HG03442 (cell line): ENCODE measurements around the gene SYT14.
"Not testable (repeated sequence)": the region's sequence is repeated elsewhere in the genome, so short reads cannot be mapped to it uniquely, and the experiment has no call there.

ENCODE experiments used
- ATAC-seq: cut with Tn5 transposase; IDR thresholded peaks from one replicate; pipeline ENCODE4 v1.9.1; 2021; ENCODE audit warnings: mild to moderate bottlenecking, moderate library complexity; ENCODE audit not compliant: unreplicated experiment

SYT14 gene

DNA sequence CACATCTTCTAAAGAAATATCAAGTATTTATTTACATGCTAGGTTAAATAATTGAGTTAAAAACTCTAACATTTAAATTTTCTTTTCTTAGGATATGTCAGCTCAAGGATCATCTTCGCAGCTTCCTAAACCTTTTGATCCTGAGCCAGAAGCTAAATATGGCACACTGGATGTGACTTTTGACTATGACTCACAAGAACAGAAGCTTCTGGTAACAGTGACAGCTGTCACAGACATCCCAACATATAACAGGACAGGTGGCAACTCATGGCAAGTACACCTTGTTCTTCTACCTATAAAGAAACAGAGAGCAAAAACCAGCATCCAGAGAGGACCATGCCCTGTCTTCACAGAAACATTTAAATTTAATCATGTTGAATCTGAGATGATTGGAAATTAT is 161.9 kb downstream of the SYT14 start:
- no peak for ATAC-seq

DNA sequence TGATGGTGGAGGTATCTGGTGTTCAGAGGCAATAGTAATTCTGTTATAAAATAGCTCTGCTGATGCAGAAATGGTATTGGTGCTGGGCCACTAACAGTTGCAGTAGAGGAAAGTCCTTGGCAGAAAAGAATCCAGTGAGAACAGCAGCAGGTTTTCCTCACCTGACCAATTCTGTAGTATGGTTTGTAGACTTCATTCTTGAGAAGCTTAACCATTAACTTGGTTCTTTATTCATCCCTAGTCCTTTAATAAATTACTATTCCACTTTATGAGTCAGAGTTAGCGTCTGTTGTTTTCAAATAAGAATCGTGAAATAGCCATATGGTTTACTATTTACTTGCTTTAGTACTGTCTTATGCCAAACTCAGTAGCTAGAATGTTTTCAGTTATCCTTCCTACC is 166.1 kb downstream of the SYT14 start:
- ATAC-seq: no peak

DNA sequence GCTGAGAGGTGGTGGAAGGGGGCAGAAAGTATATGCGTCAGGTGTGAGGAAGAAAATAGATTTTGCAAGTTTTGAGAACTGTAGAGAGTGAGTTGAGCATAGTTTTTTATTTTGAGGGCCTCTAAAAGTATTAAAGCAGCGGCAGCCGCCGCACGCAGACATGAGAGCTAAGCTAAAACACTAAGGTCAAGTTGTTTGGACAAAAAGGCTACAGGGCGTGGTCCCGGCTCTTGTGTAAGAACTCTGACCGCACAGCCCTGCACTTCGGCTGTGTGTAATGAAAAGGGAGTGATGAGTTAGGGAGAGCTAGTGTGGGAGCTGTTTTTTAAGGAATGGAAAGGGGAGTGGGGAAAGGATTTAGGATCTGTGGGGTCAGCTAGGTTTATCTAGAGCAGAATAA is 174.9 kb downstream of the SYT14 start:
- not testable (repeated sequence) for ATAC-seq

DNA sequence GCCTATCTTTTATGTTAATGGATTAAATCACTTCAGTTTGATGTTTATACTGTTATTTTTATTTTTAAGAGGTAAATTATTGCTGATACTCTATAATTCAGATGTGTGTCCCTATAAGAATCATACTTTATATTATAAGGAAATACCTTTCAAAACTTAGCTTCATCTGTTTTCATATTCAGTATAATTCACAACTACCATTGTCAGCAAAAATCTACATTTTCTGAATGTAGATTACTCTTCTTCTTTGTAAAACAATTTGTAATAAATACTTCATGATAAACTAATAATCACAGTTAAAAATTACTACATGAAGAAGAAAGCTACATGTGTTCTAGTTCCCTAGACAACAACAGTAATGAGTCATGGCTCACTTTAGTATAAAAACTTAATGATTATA is 179.2 kb downstream of the SYT14 start:
- ATAC-seq: no peak

DNA sequence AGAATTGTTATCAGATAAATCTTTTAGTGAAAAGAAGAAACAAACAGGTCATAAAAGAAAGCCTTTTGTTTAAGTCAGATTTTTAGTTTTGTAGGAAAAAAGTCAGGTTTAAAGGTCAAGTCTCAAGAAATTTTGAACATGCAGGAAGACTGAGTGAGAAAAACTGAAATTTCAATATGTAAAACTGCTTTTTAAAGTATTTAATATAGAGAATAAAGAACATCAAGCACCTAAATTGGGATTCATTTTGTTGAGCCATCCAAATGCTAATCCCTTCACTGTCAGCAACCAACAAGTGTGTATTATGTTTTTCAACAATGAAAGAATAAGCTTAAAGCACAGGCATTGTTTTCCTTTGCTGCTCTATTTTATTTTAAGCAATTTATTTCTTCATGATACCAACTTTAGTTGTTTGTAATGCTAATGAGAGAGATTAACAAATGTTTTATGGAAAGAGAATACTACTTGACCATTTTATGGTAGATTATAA is 179.7 kb downstream of the SYT14 start:
- ATAC-seq: no peak

DNA sequence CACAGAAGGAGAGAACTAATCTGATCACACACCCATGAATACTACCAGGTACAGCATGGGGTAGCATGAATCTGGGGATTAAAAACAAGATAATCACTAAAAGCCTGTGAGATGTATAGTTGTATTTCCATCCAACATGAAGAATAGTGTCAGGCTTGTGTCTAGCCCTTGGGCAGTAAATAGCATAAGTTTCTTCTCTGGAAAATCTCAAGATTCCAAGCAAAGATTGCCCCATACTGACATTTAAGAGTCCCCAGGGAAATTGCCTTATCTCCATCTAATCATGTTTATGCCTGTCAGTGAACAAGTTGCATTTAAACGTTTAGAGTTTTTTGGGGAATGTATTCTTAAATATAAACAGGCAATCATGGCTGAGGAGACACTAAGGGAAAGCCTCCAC is 185.4 kb downstream of the SYT14 start:
- no peak for ATAC-seq

DNA sequence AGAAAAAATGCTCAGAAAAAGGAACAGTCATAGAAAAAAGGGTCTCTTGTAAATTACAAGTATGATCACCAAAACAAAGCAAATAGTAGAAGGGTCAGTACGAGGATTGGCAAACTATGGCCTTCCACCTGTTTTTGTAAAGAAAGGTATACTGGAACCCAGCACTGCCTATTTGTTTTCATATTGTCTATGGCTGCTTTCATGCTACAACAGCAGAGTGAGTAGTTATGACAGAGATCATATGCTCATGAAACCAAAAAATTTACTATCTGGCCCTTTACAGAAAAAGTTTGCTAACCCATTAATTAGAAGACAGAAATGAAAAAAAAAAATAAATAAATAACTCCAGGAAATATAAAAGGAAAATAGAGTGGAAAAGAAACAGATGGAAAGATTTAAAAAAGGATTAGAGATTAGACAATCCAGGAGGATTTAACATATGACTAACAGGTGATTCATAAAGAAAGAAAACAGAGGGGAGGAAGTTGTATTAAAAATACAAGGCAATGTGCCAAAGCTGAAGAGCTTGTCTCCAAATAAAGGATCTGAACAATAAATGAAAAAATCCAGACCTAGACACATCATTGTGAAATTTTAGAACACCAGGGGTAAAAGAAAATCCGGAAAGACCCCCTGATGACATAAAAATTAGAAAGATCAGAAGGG is 186.0 kb downstream of the SYT14 start:
- ATAC-seq: no peak

DNA sequence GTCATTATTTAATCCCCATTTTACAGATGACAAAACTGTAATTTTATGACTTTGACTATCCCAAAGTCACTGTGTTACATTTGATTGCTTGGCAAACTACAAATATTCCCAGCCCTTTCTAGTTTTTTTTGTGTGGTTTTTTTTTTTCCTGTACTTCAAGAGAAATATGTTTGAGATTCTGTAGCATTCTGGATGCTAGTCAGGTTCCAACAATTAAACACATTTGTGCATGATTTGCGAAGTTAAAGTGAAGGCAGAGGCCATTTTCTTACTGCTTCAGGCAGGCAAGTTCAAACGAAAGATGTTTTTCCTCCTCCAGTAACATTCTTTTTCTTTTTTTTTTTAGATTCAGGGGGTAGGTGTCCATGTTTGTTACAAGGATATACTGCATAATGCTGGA is 186.7 kb downstream of the SYT14 start:
- ATAC-seq: no peak

DNA sequence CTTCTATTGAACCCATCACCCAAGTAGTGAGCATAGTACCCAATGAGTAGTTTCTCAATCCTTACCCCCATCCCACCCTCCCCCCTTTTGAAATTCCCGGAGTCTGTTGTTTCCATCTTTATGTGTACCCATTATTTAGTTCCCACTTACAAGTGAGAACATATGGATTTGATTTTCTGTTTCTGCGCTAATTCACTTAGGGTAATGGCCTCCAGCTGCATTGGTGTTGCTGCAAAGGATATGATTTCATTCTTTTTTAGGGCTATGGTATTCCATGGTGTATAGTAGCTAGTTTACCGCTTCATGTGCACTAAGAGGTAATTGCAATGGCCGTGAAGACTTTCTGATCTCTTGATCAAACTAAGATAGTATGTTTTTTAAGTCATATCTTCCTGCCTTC is 187.1 kb downstream of the SYT14 start:
- ATAC-seq: no peak

DNA sequence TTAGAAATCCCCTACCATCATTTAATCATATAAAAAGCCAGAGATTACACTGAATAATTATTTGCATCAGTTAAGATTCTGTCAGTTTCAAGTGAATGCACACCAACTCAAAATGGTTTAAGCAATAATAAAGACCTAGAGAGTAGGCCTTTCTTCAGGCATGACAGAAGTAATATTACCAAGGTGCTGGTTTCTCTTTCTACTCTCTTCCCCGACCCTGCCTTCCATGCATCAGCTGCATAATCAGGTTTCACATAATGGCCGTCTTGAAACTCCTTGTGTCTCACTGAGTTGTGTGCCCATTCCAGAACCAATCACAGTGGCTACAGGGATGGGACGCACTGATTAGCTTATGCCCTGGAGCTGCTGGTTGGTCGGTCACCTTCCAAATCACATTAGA is 191.1 kb downstream of the SYT14 start:
- ATAC-seq: no peak

DNA sequence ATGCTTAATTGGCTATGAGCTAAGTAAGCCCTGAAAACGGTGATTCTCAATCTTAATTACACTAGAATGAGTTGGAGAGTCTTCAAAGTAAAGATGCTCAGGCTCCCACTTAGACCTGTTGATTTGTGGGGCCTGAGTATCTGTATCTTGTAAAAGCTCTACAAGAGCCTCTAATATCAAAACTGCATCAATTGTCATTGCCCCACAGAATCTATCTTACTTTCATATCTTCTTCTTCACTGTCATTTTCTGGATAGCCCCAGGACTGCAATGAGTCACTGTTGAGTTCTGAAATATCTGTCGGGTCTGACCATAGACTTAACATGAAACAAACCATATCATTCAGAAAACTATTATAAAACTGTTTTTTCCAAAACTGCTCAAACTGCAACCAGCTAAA is 191.7 kb downstream of the SYT14 start:
- peak; percentile 87 for ATAC-seq

DNA sequence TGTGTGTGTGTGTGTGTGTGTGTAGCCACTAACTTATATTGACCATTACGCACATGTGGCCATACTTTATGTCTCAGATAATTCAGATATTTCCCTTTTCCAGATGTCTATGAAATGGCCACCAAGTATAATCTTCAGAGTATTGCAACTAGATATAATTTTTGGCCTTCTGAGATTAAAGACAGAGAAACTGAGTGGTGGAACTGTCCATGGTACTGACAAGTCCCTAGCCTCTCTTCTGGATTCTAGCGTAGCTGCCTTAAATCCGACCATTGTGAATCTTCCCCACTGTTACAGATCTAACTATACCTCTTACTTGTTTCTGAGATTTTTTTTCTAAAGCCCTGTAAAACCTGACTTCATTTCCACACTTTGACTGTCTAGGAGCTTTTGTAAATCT is 194.6 kb downstream of the SYT14 start:
- ATAC-seq: no peak

DNA sequence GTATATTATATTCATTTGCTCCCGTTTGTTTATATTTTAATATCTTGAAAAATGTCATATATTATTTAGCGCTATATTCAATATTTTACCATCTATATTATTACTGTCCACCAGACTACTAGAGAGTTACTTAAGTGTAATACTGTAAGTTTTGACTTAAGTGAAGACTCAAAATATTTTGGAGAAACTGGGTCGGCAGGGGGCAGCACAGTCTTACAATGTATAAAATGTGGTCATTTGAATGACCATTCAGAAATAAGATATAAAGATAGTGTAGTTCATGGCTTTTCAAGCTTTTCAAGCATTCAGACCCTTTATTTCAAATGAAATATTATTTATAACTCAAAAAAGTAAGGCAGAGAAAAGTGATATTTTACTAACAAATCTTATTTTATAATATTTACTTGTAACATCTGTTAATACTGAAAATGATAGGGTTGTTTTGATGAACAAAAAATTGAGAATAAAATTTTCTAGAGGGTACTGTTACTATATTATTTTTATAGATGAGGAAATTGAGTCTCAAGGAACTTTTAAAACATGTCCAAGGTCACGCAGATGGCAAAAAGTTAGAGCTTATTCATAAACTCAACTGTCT is 205.5 kb downstream of the SYT14 start:
- ATAC-seq: peak; percentile 55

DNA sequence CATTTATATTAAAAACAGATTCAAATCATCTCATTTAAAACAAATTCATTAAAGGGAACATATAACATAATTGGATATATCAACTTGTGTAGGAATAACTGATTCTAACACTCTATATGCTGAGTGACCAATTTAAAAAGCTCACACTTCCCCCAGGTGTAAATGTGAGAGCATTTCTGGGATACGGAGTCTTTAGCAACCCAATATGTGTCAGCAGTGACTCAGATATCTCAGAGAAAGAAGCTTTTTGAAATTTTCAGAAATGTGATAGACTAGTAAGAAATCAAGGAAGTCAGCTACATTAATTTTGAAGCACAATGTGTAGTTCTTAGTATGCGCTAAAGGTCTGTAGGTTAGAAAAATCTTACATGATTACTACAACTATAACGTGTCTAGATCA is 206.7 kb downstream of the SYT14 start:
- ATAC-seq: no peak

DNA sequence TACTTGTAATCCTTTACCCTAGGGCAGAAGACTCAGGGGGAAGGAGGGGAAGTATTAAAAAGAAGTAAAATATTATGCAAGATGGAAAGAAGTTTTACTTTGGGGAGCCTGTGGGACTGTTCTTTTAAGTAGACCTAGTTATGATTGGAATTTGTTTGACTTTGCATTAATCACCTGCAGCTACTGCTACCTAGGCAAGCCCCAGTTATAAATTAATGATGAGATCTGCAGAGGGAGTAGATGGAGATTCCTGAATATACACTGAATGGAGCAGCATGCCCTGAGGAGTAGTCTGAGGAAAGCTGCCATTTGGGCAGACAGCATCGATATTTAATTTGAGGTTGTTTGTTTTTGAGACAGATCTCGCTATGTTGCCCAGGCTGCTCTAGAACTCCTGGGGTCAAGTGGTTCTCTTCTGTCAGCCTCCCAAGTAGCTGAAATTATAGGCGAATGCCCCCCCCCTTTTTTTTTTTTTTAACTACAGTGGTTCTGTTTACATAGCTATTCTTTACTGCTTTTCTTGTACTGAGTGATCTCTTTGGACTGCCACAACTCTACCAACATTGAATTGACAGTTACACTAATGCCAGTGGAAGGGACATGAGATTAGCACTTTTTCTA is 213.1 kb downstream of the SYT14 start:
- ATAC-seq: no peak

DNA sequence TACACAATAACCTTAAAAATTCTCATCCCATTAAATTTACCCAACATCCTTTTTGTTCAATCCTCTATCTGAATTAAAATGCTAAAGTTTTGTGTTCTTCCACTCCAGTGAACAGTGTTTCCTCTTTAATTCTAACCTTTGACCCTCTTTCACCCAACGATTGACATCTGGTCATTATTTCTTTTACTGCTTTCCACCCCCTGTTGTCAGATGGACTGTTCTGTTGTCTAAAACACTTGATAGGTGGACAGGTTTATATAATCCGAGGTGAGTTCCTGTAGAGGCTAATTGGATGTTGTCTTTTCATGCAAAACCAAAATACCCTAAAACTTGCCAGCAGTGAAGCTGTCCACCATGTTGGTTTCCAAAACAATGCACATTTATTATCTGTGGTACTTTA is 221.2 kb downstream of the SYT14 start:
- ATAC-seq: no peak

DNA sequence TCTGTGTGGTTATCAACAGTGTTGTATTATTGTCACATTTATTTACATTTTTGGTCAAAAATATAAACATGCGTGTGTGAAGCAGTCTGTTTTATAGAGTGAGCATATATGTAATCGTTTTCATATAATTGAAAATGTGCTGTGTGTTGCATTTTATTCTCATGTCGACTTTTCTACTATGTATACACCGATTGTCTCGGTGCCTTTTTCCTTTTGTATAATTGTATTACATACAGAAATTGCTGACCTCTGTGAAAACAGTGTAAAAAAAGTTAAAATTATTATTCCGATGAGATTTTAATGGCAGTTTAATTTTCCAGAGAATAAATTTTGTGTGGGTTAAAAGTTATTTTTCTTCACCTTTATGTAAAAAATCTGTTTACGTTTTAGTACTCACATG is 232.2 kb downstream of the SYT14 start:
- ATAC-seq: no peak

DNA sequence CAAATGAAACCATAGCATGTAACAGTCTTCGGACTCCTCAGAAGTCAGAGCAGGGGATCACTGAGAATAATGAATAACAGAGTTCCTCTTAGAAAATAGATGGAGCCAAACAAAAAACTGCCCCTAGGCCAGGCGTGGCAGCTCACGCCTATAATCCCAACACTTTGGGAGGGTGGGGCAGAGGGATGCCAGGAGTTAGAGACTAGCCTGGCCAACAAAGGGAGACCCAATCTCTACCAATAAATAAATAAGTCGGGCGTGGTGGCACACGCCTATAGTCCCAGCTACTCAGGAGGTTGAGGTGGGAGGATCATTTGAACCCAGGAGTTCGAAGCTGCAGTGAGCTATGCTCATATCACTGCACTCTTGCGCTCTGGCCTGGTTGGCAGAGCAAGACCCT is 236.1 kb downstream of the SYT14 start:
- ATAC-seq: no peak

DNA sequence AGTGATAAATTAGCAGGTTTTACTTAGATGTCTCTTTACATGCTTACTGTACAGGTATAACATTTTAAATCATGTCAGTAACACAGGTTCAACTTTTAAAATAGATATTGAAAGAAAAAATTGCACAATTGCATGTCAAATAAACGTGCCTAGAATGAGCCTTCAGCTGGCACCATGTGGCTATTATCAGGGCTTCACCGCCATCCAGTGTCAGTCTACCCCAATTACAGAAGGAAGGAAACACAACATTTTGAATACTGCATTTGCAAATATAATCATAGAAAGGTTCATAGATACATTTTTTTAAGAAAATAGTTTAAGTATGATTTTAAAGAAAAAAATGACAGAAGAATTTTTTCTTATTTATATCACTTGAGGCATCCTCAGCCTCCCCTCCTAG is 247.0 kb downstream of the SYT14 start:
- no peak for ATAC-seq

DNA sequence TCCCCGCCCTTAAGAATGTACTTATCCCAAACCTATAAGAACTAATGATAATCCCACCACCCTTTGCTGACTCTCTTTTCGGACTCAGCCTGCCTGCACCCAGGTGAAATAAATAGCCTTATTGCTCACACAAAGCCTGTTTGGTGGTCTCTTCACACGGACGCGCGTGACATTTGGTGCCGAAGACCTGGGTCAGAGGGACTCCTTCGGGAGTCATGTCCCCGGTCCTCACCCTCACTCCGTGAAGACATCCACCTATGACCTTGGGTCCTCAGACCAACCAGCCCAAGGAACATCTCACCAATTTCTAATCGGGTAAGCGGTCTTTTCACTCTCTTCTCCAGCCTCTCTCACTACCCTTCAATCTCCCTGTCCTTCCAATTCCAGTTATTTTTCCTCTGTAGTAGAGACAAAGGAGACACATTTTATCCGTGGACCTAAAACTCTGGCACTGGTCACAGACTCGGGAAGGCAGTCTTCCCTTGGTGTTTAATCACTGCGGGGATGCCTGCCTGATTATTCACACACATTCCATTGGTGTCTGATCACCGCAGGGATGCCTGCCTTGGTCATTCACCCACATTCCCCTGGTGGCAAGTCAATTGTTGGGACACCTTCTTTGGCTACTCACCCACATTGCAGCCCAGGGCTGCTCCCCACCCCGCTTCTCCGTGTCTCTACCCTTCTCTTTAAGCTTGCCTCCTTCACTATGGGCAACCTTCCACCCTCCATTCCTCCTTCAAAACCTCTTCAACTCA is 250.0 kb downstream of the SYT14 start:
- not testable (repeated sequence) for ATAC-seq

DNA sequence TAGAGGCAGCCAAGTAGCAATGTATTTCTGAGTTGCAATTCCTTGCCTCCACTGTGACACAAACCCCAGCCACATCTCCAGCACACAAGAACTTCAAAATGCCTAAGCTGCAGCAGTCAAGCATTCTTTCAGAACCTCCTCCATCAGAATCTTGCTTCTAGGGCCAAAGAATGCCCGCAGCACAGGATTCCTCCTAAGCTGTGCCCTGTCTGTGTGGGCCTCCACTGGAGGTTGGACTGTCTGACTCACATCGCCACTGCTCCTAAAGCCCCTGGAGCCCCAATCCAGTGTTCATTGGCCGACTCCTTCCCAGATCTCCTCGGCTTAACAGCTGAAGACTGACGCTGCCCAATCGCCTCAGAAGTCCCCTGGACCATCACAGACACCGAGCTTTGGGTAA is 251.4 kb downstream of the SYT14 start:
- ATAC-seq: no peak
